GM21619 (cell line): Measurements from ENCODE around the gene PSMC5.
"Not testable (repeated sequence)": the region's sequence is repeated elsewhere in the genome, so short reads cannot be mapped to it uniquely, and the experiment has no call there.

Experiments used
- ATAC-seq: cut with Tn5 transposase; IDR thresholded peaks from one replicate; pipeline ENCODE4 v1.9.1; 2021; ENCODE audit not compliant: unreplicated experiment

PSMC5 gene

GRCh38 chr17:63869491-63870291 lies 42.5 kb downstream of the PSMC5 start:
- ATAC-seq, result not testable (repeated sequence)

- not testable (repeated sequence) for ATAC-seq
Measured at GRCh38 chr17:63870292-63870665, 43.0 kb downstream of the PSMC5 start.

- ATAC-seq, result not testable (repeated sequence)
Measured at GRCh38 chr17:63871646-63872365, 44.6 kb downstream of the PSMC5 start.

- not testable (repeated sequence) for ATAC-seq
Measured at GRCh38 chr17:63873577-63873976, 46.3 kb downstream of the PSMC5 start, which contains the start of gene CSH2. CSH2 (minus strand) TSS chr17:63873677; CDS start chr17:63873614, 63 bp downstream.

- ATAC-seq, result not testable (repeated sequence)
Measured at GRCh38 chr17:63874061-63874626, 46.9 kb downstream of the PSMC5 start.

- not testable (repeated sequence) for ATAC-seq
Measured at GRCh38 chr17:63874693-63875092, 47.5 kb downstream of the PSMC5 start.

GRCh38 chr17:63878413-63878812 lies 51.2 kb downstream of the PSMC5 start:
- ATAC-seq, result not testable (repeated sequence)

GRCh38 chr17:63880706-63881105 lies 53.5 kb downstream of the PSMC5 start:
- ATAC-seq, result no peak

GRCh38 chr17:63881337-63881736 lies 54.1 kb downstream of the PSMC5 start:
- not testable (repeated sequence) for ATAC-seq
